Calu3 (cell line): ENCODE data around the gene TMEM182. TPM values are rescaled to one million over a fixed set of nuclear protein-coding genes. Genes with fewer than 3 reads are reported as not detected.

Experiments
- BruUV-seq: library from RNA; stranded (reverse); fragments of 400-500 nt; replicated peaks from 2 replicates; lab custom pipeline; 2021; lab: Mats Ljungman, UMichigan
- CTCF ChIA-PET: fragments of 300-600 bp; sonication (Branson Sonifier 250); formaldehyde crosslinking; loops from one replicate; lab custom pipeline; 2022; ENCODE audit warnings: antibody characterized with exemption; lab: Charles Lee
- DNase-seq: peaks from one replicate; pipeline ENCODE4 v3.0.0; 2022
- H3K27ac Mint-ChIP-seq: one replicate; pipeline ENCODE4 v1.8.0; 2022; ENCODE audit warnings: mixed read lengths; ENCODE audit not compliant: unreplicated experiment
- H3K27me3 Mint-ChIP-seq: one replicate; pipeline ENCODE4 v1.8.0; 2022; ENCODE audit warnings: mixed read lengths; ENCODE audit not compliant: unreplicated experiment
- H3K36me3 Mint-ChIP-seq: one replicate; pipeline ENCODE4 v1.8.0; 2022; ENCODE audit warnings: mild to moderate bottlenecking, moderate library complexity, mixed read lengths; ENCODE audit not compliant: insufficient read depth, unreplicated experiment
- H3K4me1 Mint-ChIP-seq: one replicate; pipeline ENCODE4 v1.8.0; 2022; ENCODE audit warnings: mild to moderate bottlenecking, low read depth, mixed read lengths; ENCODE audit not compliant: unreplicated experiment
- H3K4me3 Mint-ChIP-seq: one replicate; pipeline ENCODE4 v1.8.0; 2022; ENCODE audit warnings: mild to moderate bottlenecking, low read depth, moderate library complexity, mixed read lengths; ENCODE audit not compliant: unreplicated experiment
- H3K9me3 Mint-ChIP-seq: one replicate; pipeline ENCODE4 v1.8.0; 2022; ENCODE audit warnings: low read depth, mixed read lengths; ENCODE audit not compliant: unreplicated experiment
- intact Hi-C: fragments of 100-400 bp; cut with micrococcal nuclease; formaldehyde crosslinking; loops from one replicate; pipeline ENCODE4 v1.10.0; 2022; ENCODE audit not compliant: unreplicated experiment
- total RNA-seq: library from RNA; stranded (reverse); gene quantifications from 2 replicates; pipeline ENCODE4 v1.2.3, GENCODE V29; 2022
- TF ChIP-seq, protein P1 (sequence below): fragments of 200-600 bp; IDR thresholded peaks from one replicate; pipeline ENCODE4 v1.8.0; 2022; ENCODE audit warnings: antibody characterized with exemption; ENCODE audit not compliant: unreplicated experiment

TMEM182 gene
- total RNA-seq, 1 experiment from 2014 or later: 12.1 TPM

- H3K4me3 Mint-ChIP-seq: no peak overlapping the region
- intact Hi-C loops: loop anchor here (10.0 kb wide), 1 partner anchor 325 kb away; no protein-coding TSS in a partner anchor
- no peak overlapping the region for H3K27ac Mint-ChIP-seq
- no TSS peak for BruUV-seq
- H3K9me3 Mint-ChIP-seq: no peaks in the 10 kb centered on the region
- TF ChIP-seq, protein P1, sequence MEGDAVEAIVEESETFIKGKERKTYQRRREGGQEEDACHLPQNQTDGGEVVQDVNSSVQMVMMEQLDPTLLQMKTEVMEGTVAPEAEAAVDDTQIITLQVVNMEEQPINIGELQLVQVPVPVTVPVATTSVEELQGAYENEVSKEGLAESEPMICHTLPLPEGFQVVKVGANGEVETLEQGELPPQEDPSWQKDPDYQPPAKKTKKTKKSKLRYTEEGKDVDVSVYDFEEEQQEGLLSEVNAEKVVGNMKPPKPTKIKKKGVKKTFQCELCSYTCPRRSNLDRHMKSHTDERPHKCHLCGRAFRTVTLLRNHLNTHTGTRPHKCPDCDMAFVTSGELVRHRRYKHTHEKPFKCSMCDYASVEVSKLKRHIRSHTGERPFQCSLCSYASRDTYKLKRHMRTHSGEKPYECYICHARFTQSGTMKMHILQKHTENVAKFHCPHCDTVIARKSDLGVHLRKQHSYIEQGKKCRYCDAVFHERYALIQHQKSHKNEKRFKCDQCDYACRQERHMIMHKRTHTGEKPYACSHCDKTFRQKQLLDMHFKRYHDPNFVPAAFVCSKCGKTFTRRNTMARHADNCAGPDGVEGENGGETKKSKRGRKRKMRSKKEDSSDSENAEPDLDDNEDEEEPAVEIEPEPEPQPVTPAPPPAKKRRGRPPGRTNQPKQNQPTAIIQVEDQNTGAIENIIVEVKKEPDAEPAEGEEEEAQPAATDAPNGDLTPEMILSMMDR: peak; percentile 82
- no peaks in the 10 kb centered on the region for H3K27me3 Mint-ChIP-seq
- DNase-seq: peak; percentile 39
- CTCF ChIA-PET: interaction anchor here (0.8 kb wide), 1 partner anchor 319 kb away, joined by 3 read pairs; no protein-coding TSS in a partner anchor
- no peaks in the 10 kb centered on the region for H3K4me1 Mint-ChIP-seq
- H3K36me3 Mint-ChIP-seq: no peaks in the 10 kb centered on the region
Observed at GRCh38 chr2:102839668-102840388, 78.0 kb downstream of the TMEM182 start.

DNA sequence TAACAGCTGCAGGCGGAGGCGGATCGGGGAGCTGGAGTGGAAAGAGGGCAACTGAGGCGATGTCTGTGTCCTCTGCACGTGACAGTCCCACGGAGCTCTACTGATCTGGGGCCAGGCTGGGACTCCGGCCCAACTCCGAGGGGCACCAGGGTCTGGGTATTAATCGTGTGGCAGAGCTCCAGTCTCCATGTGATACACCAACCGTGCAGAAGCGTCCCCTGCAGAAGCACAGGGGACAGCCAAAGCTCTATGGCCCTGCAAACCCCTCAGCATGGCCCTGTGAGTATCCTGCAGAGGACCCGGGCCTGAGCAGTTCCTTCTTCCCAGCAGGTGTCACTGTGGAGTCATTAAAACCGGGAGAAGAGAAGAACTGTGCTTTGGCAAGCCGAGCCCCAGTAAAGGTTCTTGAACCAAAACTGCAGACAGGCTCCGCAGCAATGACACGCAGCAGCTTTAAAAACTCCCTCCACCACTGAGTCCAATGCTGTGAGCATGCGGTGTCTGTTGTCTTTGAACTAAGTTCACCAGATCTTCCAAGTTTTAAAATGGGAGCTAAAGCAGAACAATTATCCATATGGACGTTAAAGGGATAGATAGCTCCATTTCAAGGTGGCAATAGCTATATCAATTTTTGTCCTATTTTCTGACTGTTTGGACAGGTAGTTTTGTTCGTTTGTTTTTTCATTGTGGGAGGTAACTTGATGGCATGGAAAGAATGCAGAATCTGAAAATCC, 79.4 kb downstream of the TMEM182 start:
- no peak overlapping the region for H3K27ac Mint-ChIP-seq
- no peaks in the 10 kb centered on the region for H3K4me1 Mint-ChIP-seq
- no peak overlapping the region for H3K4me3 Mint-ChIP-seq
- DNase-seq: peak; percentile 63
- H3K9me3 Mint-ChIP-seq: no peaks in the 10 kb centered on the region
- TF ChIP-seq, protein P1: peak; percentile 30
- BruUV-seq: no TSS peak
- H3K36me3 Mint-ChIP-seq: no peaks in the 10 kb centered on the region
- CTCF ChIA-PET: no interaction called here
- no peaks in the 10 kb centered on the region for H3K27me3 Mint-ChIP-seq
- intact Hi-C loops: loop anchor here (10.0 kb wide), 1 partner anchor 324 kb away; no protein-coding TSS in a partner anchor

DNA sequence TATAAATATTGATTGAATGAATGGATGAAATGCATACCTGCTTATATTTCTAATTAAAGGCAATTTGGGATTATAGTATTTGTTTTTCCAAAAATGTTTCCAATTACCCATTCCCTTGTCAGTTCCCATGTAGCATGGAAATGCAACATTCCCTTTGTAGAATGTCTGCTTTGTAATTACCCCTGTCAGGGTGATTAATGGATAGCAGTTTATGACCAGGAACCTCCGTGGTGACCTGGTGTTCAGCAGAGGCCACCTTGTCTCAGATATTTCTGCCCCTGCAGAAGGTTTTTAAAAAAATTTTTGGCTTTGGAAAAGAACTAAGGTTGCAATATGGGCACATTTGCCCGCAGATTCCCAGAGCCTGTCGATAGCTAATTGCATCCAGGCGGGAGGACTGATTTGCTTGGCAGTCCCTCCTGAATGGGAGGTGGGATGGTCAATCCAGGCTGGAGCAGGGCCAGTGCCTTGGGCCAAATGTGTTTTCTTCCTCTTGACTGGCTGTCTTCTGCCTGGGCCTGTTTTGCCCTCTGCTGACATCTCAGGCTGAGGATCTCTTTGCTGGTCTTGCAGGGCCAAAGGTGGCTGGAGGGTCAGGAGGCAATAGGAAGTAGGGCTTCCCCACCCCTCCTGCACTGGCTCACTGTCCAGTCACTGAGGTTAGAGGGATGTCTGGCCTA, 82.1 kb downstream of the TMEM182 start:
- Mint-ChIP-seq H3K4me3 (no peak overlapping the region), H3K27me3 (no peaks in the 10 kb centered on the region), H3K36me3 (no peaks in the 10 kb centered on the region), H3K27ac (no peak overlapping the region), H3K4me1 (no peaks in the 10 kb centered on the region), H3K9me3 (no peaks in the 10 kb centered on the region)
- intact Hi-C loops: loop anchor here (10.0 kb wide), 1 partner anchor 321 kb away; no protein-coding TSS in a partner anchor
- CTCF ChIA-PET: no interaction called here
- no peak for DNase-seq
- no TSS peak for BruUV-seq
- TF ChIP-seq, protein P1: no peak

GRCh38 chr2:102844911-102845310, 83.1 kb downstream of the TMEM182 start:
- Mint-ChIP-seq H3K36me3 (no peaks in the 10 kb centered on the region), H3K4me3 (no peak overlapping the region), H3K4me1 (no peaks in the 10 kb centered on the region), H3K9me3 (no peaks in the 10 kb centered on the region), H3K27me3 (no peaks in the 10 kb centered on the region), H3K27ac (no peak overlapping the region)
- intact Hi-C loops: loop anchor here (10.0 kb wide), 1 partner anchor 320 kb away; no protein-coding TSS in a partner anchor
- TF ChIP-seq, protein P1: no peak
- no peak for DNase-seq
- CTCF ChIA-PET: no interaction called here
- no TSS peak for BruUV-seq
